ENCODE measurements around the gene NAGPA.
"Not testable (repeated sequence)": the region's sequence is repeated elsewhere in the genome, so short reads cannot be mapped to it uniquely, and the experiment has no call there.

NAGPA gene

GRCh38 chr16:5033256-5034166 is at the start of gene NAGPA:
Gene NAGPA (minus strand): TSS chr16:5033935. CDS start chr16:5033914, 21 bp downstream.
- DNase-seq (ENCODE audit: low spot score), result peak; percentile 77

GRCh38 chr16:5080996-5081395 is 47.3 kb upstream of the NAGPA start:
- DNase-seq (ENCODE audit: low spot score), result not testable (repeated sequence)

- not testable (repeated sequence) for DNase-seq (ENCODE audit: low spot score)
Measured at GRCh38 chr16:5080461-5080860, 46.7 kb upstream of the NAGPA start.

GRCh38 chr16:5078626-5079025 is 44.9 kb upstream of the NAGPA start:
- DNase-seq (ENCODE audit: low spot score), result no peak

GRCh38 chr16:5077304-5077703 is 43.6 kb upstream of the NAGPA start:
- no peak for DNase-seq (ENCODE audit: low spot score)

- DNase-seq (ENCODE audit: low spot score), result no peak
Measured at GRCh38 chr16:5075637-5076036, 41.9 kb upstream of the NAGPA start.

GRCh38 chr16:5073771-5074170 is 40.0 kb upstream of the NAGPA start:
- DNase-seq (ENCODE audit: low spot score), result not testable (repeated sequence)

- no peak for DNase-seq (ENCODE audit: low spot score)
Measured at GRCh38 chr16:5073279-5073629, 39.5 kb upstream of the NAGPA start.

GRCh38 chr16:5072334-5073278 is 38.9 kb upstream of the NAGPA start:
- no peak for DNase-seq (ENCODE audit: low spot score)

- peak; percentile 91 for DNase-seq (ENCODE audit: low spot score)
Measured at GRCh38 chr16:5071681-5072333, 38.1 kb upstream of the NAGPA start, which contains the start of gene ALG1. Gene ALG1 (plus strand): TSS chr16:5071843. CDS start chr16:5071850, 7 bp downstream.

- DNase-seq (ENCODE audit: low spot score), result no peak
Measured at GRCh38 chr16:5071341-5071680, 37.6 kb upstream of the NAGPA start.

GRCh38 chr16:5070431-5071186 is 36.9 kb upstream of the NAGPA start:
- peak; percentile 1 for DNase-seq (ENCODE audit: low spot score)

GRCh38 chr16:5069854-5070253 is 36.1 kb upstream of the NAGPA start:
- peak; percentile 1 for DNase-seq (ENCODE audit: low spot score)

- no peak for DNase-seq (ENCODE audit: low spot score)
Measured at GRCh38 chr16:5069048-5069447, 35.3 kb upstream of the NAGPA start.

GRCh38 chr16:5066511-5066910 is 32.8 kb upstream of the NAGPA start:
- DNase-seq (ENCODE audit: low spot score), result no peak

GRCh38 chr16:5065813-5066212 is 32.1 kb upstream of the NAGPA start, which contains the start of gene C16orf89:
Gene C16orf89 (minus strand): TSS chr16:5065956. CDS start chr16:5065908, 48 bp downstream.
- DNase-seq (ENCODE audit: low spot score), result no peak

- no peak for DNase-seq (ENCODE audit: low spot score)
Measured at GRCh38 chr16:5065326-5065725, 31.6 kb upstream of the NAGPA start.

- no peak for DNase-seq (ENCODE audit: low spot score)
Measured at GRCh38 chr16:5064915-5065314, 31.2 kb upstream of the NAGPA start.

- DNase-seq (ENCODE audit: low spot score), result no peak
Measured at GRCh38 chr16:5062790-5063765, 29.3 kb upstream of the NAGPA start.

- DNase-seq (ENCODE audit: low spot score), result no peak
Measured at GRCh38 chr16:5062051-5062450, 28.3 kb upstream of the NAGPA start.
